Brain microvascular endothelial cell (primary cell): ENCODE measurements around the gene SLC9A8.
"Not testable (repeated sequence)": the region's sequence is repeated elsewhere in the genome, so short reads cannot be mapped to it uniquely, and the experiment has no call there.

ENCODE experiments used
- DNase-seq: peaks from one replicate; pipeline ENCODE4 v3.0.0-alpha.2; 2020
- H3K27ac ChIP-seq: fragments of 250-450 bp; sonication (Bioruptor Pico); 2 replicates; pipeline ENCODE4 v1.5.1; 2020; ENCODE audit warnings: mild to moderate bottlenecking, moderate library complexity
- H3K27me3 ChIP-seq: fragments of 250-450 bp; sonication (Bioruptor Pico); replicated peaks from 2 replicates; pipeline ENCODE4 v1.5.1; 2020; ENCODE audit warnings: mild to moderate bottlenecking
- H3K36me3 ChIP-seq: fragments of 250-450 bp; sonication (Bioruptor Pico); replicated peaks from 2 replicates; pipeline ENCODE4 v1.5.1; 2020; ENCODE audit warnings: mild to moderate bottlenecking
- H3K4me3 ChIP-seq: 2 replicates; pipeline ENCODE4 v1.5.1; 2011; ENCODE audit warnings: low read depth, mild to moderate bottlenecking, control low read depth, low read length, moderate library complexity
- in situ Hi-C: cut with HindIII; loops from 2 replicates; pipeline ENCODE4 v1.10.0; 2017; ENCODE audit warnings: low sequenced_read_pairs, low pct_ligation_motif_present
- TF ChIP-seq, protein P1 (sequence below): IDR thresholded peaks from 2 replicates; pipeline ENCODE4 v1.5.1; 2011; ENCODE audit warnings: low read depth, mild to moderate bottlenecking, moderate library complexity, low read length, control low read depth, inconsistent platforms; ENCODE audit errors: missing control alignments

SLC9A8 gene

DNA sequence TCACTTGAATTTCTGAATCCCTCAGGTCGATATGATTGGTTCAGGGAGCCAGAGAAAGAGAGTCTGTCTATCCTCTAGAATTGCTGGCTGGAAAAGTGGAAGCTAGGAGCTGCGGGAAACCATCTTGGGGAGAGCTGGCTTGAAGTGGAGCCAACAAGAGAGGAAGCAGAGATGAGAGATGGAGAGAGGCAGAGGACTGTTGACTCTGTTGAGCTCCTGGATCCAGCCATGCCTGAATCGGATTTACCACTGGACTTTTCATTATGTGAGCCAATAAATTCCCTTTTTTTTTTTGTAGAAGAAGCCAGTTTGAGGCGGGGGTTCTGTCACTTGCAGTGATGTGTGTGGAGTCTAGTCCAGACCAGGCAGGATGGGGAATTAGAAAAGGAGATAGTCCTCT, 13.9 kb upstream of the SLC9A8 start:
- in situ Hi-C loops, result no loop called here
- H3K27me3 ChIP-seq, result no peaks in the 10 kb centered on the region
- DNase-seq, result no peak

DNA sequence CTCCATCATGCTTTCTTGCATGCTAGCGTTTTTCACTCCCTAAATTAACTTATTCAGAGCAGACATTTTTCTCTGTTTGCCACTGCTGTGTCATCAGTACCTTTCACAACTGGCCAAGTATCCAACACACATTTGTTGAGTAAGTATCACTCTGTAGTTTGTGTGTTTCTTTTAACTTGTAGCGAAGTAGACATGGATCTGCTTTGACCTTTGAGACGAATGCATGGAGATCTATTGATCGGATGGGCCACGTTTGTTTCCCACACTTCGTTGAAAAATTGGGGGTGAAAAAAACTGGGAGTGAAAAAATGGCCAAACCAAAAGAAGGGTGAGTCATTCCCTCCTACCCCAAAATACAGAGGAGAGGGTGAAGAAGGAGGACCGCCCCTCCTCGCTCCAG, 12.9 kb upstream of the SLC9A8 start:
- DNase-seq, result no peak
- Histone ChIP-seq H3K4me3 (no peak overlapping the region), H3K27ac (no peak overlapping the region), H3K36me3 (no peaks in the 10 kb centered on the region), H3K27me3 (no peaks in the 10 kb centered on the region)
- in situ Hi-C loops, result no loop called here
- TF ChIP-seq, protein P1, sequence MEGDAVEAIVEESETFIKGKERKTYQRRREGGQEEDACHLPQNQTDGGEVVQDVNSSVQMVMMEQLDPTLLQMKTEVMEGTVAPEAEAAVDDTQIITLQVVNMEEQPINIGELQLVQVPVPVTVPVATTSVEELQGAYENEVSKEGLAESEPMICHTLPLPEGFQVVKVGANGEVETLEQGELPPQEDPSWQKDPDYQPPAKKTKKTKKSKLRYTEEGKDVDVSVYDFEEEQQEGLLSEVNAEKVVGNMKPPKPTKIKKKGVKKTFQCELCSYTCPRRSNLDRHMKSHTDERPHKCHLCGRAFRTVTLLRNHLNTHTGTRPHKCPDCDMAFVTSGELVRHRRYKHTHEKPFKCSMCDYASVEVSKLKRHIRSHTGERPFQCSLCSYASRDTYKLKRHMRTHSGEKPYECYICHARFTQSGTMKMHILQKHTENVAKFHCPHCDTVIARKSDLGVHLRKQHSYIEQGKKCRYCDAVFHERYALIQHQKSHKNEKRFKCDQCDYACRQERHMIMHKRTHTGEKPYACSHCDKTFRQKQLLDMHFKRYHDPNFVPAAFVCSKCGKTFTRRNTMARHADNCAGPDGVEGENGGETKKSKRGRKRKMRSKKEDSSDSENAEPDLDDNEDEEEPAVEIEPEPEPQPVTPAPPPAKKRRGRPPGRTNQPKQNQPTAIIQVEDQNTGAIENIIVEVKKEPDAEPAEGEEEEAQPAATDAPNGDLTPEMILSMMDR, result no peak

More for the DNA sequence above, 13.9 kb upstream of the SLC9A8 start:
- H3K4me3 ChIP-seq, result no peak overlapping the region
- TF ChIP-seq, protein P1, result no peak
- H3K36me3 ChIP-seq, result no peaks in the 10 kb centered on the region
- H3K27ac ChIP-seq, result no peak overlapping the region

DNA sequence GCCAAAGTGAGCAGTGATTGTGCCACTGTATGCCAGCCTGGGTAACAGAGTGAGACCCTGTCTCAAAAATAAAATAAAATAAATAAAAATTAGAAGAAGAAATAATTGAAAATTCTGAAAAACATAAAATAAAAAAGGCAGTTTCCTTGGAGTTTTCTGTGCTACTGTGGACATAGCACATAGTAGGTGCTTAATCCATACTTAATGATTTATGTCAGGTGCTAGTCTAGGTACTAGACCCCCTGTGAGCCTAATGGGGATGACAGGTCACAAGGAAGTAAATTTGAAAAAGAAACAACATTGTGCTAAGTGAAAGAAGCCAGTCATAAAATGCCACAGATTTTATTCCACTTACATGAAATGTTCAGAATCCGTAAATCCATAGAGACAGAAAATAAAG, 9.2 kb upstream of the SLC9A8 start:
- Histone ChIP-seq H3K36me3 (no peaks in the 10 kb centered on the region), H3K27me3 (no peaks in the 10 kb centered on the region), H3K27ac (no peak overlapping the region), H3K4me3 (no peak overlapping the region)
- in situ Hi-C loops, result no loop called here
- DNase-seq, result no peak
- TF ChIP-seq, protein P1, result no peak

DNA sequence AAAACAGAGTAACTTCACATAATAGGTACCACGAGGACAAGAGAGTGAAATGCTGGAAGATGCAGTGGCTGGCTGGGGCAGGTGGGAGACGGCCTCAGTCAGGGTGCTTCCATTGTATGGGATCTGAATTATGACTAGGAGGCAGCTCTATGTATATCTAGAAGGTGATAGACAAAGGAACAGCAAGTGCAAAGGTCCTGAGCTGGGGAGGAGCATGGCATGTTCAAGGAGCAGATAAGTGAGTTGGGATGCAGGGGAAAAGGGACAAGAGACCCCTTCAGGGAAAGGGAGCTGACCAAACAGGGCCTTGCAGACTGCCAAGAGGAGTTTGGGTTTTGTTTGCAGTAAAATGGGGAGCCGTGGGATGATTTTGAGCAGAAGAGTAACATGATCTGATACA, 8.3 kb upstream of the SLC9A8 start:
- H3K27ac ChIP-seq, result no peak overlapping the region

DNA sequence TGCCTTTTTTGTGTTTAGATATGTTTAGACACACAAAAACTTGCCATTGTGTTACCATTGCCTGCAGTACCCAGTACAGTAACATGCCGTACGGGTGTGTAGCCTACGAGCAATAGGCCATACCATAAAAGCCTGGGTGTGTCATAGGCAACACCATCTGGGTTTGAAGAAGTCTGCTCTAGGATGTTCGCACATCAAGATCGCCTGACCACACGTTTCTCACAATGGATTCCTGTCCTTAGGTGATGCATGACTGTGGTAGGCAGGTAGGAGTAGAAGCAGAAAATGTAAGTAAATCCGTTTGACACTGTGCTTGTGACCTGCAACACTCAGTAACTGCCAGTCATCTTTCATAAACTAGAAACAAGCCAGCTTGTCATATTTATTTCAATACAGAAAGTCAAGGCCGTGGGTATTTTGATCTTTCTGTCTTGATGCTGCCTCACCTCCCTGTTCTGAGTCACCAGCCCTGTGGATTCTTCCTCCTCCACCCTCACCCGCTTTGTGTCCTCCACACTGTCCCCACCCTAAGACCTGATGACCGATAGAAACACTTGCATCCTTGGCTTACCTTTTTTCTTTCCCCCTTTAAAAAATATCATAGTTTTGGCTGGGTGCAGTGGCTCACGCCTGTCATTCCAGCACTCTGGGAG, 7.3 kb upstream of the SLC9A8 start:
- H3K27me3 ChIP-seq, H3K27ac ChIP-seq, H3K36me3 ChIP-seq, in situ Hi-C loops, H3K4me3 ChIP-seq, DNase-seq: not testable (repeated sequence)

More for the DNA sequence above, 8.3 kb upstream of the SLC9A8 start:
- TF ChIP-seq, protein P1, result no peak
- H3K36me3 ChIP-seq, result no peaks in the 10 kb centered on the region
- H3K27me3 ChIP-seq, result no peaks in the 10 kb centered on the region
- in situ Hi-C loops, result no loop called here
- no peak overlapping the region for H3K4me3 ChIP-seq
- no peak for DNase-seq

DNA sequence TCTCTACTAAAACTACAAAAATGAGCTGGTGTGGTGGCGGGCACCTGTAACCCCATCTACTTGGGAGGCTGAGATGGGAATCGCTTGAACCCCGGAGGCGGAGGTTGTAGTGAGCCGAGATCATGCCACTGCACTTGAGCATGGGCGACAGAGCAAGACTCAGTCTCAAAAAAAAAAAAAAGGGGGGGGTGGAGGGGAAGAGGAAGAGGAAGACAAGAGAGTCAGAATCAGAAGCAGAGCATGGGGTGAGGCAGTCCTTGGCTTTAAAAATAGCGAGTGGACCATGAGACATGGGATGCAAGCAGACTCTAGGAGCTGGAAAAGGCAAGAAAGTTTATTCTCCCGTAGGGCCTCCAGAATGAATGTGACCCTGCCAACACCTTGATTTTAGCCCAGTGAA, 3.9 kb upstream of the SLC9A8 start:
- Histone ChIP-seq H3K36me3 (no peaks in the 10 kb centered on the region), H3K4me3 (no peak overlapping the region), H3K27ac (no peak overlapping the region), H3K27me3 (no peaks in the 10 kb centered on the region)
- TF ChIP-seq, protein P1, result no peak
- DNase-seq, result no peak
- in situ Hi-C loops, result no loop called here
